Lower leg skin (tissue), 3 donors: ENCODE data around the gene CDKN2A.

ENCODE experiments used
- CTCF ChIP-seq, 3 donors: fragments of 450-650 bp; IDR thresholded peaks; one replicate each; pipeline ENCODE4 v1.5.1; 2016; ENCODE audit warnings: antibody characterized with exemption in 3 of 3, mild to moderate bottlenecking in 3 of 3, moderate library complexity in 2 of 3
- POLR2A ChIP-seq, 2 donors: fragments of 450-650 bp; IDR thresholded peaks; one replicate each; pipeline ENCODE4 v1.6.1; 2016 to 2017; ENCODE audit warnings: antibody characterized with exemption in 2 of 2, mild to moderate bottlenecking in 1 of 2, moderate library complexity in 1 of 2

- TF ChIP-seq CTCF (IDR thresholded peaks at IDR 0.05) (no peak), POLR2A (IDR thresholded peaks at IDR 0.05) (no peak)
Measured at GRCh38 chr9:21967169-21967568, 27.0 kb downstream of the CDKN2A start.
